Transverse colon (tissue), 4 donors: Measurements from ENCODE around the gene LILRB1. TPM values are rescaled to one million over a fixed set of nuclear protein-coding genes. Genes with fewer than 3 reads are reported as not detected.
A peak's percentile ranks its signal among the peaks of the same experiment; 100 is the strongest.
"Not testable (repeated sequence)": the region's sequence is repeated elsewhere in the genome, so short reads cannot be mapped to it uniquely, and the experiment has no call there.

Source experiments
- DNase-seq: peaks from one replicate; pipeline ENCODE4 v3.0.0-alpha.2; 2019
- H3K27ac ChIP-seq, 4 donors: fragments of 200-600 bp; sonication (generic); 2 replicates each; pipeline ENCODE4 v1.5.1; 2016 to 2018; ENCODE audit warnings: inconsistent platforms in 4 of 4
- H3K27me3 ChIP-seq: fragments of 200-600 bp; sonication (generic); 2 replicates; pipeline ENCODE4 v1.5.1; 2017; ENCODE audit warnings: inconsistent platforms
- H3K36me3 ChIP-seq, 4 donors: fragments of 200-600 bp; sonication (generic); 2 replicates each; pipeline ENCODE4 v1.5.1; 2017 to 2019; ENCODE audit warnings: inconsistent platforms in 4 of 4
- H3K4me1 ChIP-seq, 4 donors: fragments of 200-600 bp; sonication (generic); 2 replicates each; pipeline ENCODE4 v1.5.1; 2017 to 2020; ENCODE audit warnings: inconsistent platforms in 4 of 4
- H3K4me3 ChIP-seq, 4 donors: fragments of 200-600 bp; sonication (generic); 1 replicate in 1 of 4; 2 replicates in 3 of 4; pipeline versions ENCODE4 v1.5.1 to v1.6.1; 2017 to 2019; ENCODE audit warnings: inconsistent platforms in 4 of 4
- H3K9me3 ChIP-seq, 2 donors: fragments of 200-600 bp; sonication (generic); 2 replicates each; pipeline ENCODE4 v1.5.1; 2017 to 2019; ENCODE audit warnings: inconsistent platforms in 2 of 2
- CTCF ChIP-seq, 5 experiments: fragments of 200-600 bp in 3 of 5; fragments of 450-650 bp in 2 of 5; sonication (generic) in 3 of 5; IDR thresholded peaks; 1 replicate in 2 of 5; 2 replicates in 3 of 5; pipeline ENCODE4 v1.5.1; 2016 to 2017; ENCODE audit warnings: antibody characterized with exemption in 5 of 5, inconsistent platforms in 3 of 5, mild to moderate bottlenecking in 2 of 5, moderate library complexity in 1 of 5
- EP300 ChIP-seq: sonication (generic); formaldehyde crosslinking; IDR thresholded peaks from one replicate; pipeline ENCODE4 v1.6.1; 2017; ENCODE audit warnings: antibody characterized with exemption, low read depth
- POLR2A ChIP-seq: fragments of 450-650 bp; IDR thresholded peaks from one replicate; pipeline ENCODE4 v1.6.1; 2016; ENCODE audit warnings: antibody characterized with exemption, mild to moderate bottlenecking, moderate library complexity
- POLR2AphosphoS5 ChIP-seq, 3 donors: sonication (generic); formaldehyde crosslinking; IDR thresholded peaks; one replicate each; pipeline ENCODE4 v1.6.1; 2016; ENCODE audit warnings: antibody characterized with exemption in 3 of 3
- WGBS, 2 donors: methylation state at CpG; one replicate each; pipeline ENCODE4 v1.1.5; 2018; ENCODE audit warnings: low coverage in 1 of 2; 5-methylcytosine and 5-hydroxymethylcytosine counted together
- in situ Hi-C, 4 donors: fragments of 200-750 bp; cut with MboI; loops; one replicate each; pipeline versions ENCODE4 v1.15.0 to v1.15.1; 2017; ENCODE audit warnings: low sequenced_read_pairs in 3 of 4, low pct_ligation_motif_present in 1 of 4, low pct_unique_long_range_greater_than_20kb in 1 of 4
- intact Hi-C: fragments of 100-400 bp; cut with DNase I; formaldehyde crosslinking; loops from one replicate; pipeline ENCODE4 v1.15.1; 2023; ENCODE audit warnings: low total_unique reads
- total RNA-seq, 4 donors: library from RNA; depleted of rRNA; stranded (reverse); fragments of >200 nt; gene quantifications; one replicate each; pipeline ENCODE4 v1.1.0, GENCODE V29; 2016

The LILRB1 gene
- total RNA-seq, 4 donors from 2014 or later: 0.96 to 5.1 TPM; not detected in 2

- H3K36me3 ChIP-seq: no peaks in the 10 kb centered on the region
- no peak for DNase-seq
- in situ Hi-C loops (no loop called here), intact Hi-C loops (no loop called here)
- H3K27ac ChIP-seq: no peak overlapping the region
- H3K4me3 ChIP-seq: no peak overlapping the region
- no peaks in the 10 kb centered on the region for H3K9me3 ChIP-seq
- WGBS, 2 donors: 92 to 95% methylated on average over 11 to 18 of the region's 18 CpGs
- no peaks in the 10 kb centered on the region for H3K4me1 ChIP-seq
- H3K27me3 ChIP-seq: no peaks in the 10 kb centered on the region
- TF ChIP-seq CTCF (IDR thresholded peaks at IDR 0.05): no peak
These were observed 8.4 kb downstream of the LILRB1 start for GRCh38 chr19:54638683-54639082.

GRCh38 chr19:54642953-54643352 lies 12.7 kb downstream of the LILRB1 start:
- in situ Hi-C loops, H3K4me3 ChIP-seq, H3K27ac ChIP-seq, H3K9me3 ChIP-seq, DNase-seq, intact Hi-C loops, H3K4me1 ChIP-seq, H3K36me3 ChIP-seq, H3K27me3 ChIP-seq: not testable (repeated sequence)
- WGBS, 2 donors: 54% methylated on average over 5 of the region's 5 CpGs; no CpG with 5 or more reads in 1 of the 2 donors

- intact Hi-C loops, H3K4me3 ChIP-seq, H3K27me3 ChIP-seq, DNase-seq, H3K36me3 ChIP-seq, H3K4me1 ChIP-seq, H3K9me3 ChIP-seq, in situ Hi-C loops: not testable (repeated sequence)
- H3K27ac ChIP-seq: peak overlapping the region in 2 of 4 donors; percentile 25 to 37
- 75 to 77% methylated on average over 4 to 6 of the region's 6 CpGs for WGBS, 2 donors
These were observed 13.3 kb downstream of the LILRB1 start for GRCh38 chr19:54643583-54643982.

- intact Hi-C loops (no loop called here), in situ Hi-C loops (no loop called here)
- peak overlapping the region in 2 of 4 donors; percentile 25 to 37 for H3K27ac ChIP-seq
- no peaks in the 10 kb centered on the region for H3K4me1 ChIP-seq
- DNase-seq: peak; percentile 32
- no peak overlapping the region for H3K4me3 ChIP-seq
- no peaks in the 10 kb centered on the region for H3K27me3 ChIP-seq
- no peaks in the 10 kb centered on the region for H3K36me3 ChIP-seq
- WGBS, 2 donors: 70% methylated on average over 5 of the region's 5 CpGs; no CpG with 5 or more reads in 1 of the 2 donors
- no peaks in the 10 kb centered on the region for H3K9me3 ChIP-seq
- TF ChIP-seq POLR2AphosphoS5 (IDR thresholded peaks at IDR 0.05) (no peak), CTCF (IDR thresholded peaks at IDR 0.05) (no peak), EP300 (no peak), POLR2A (no peak)
These were observed 13.8 kb downstream of the LILRB1 start for GRCh38 chr19:54644056-54644455.

GRCh38 chr19:54646331-54646841 lies 16.1 kb downstream of the LILRB1 start:
- Histone ChIP-seq H3K4me1 (no peaks in the 10 kb centered on the region), H3K36me3 (no peaks in the 10 kb centered on the region), H3K27me3 (peaks cover 4% of the 10 kb centered on the region), H3K27ac (no peak overlapping the region), H3K4me3 (no peak overlapping the region), H3K9me3 (no peaks in the 10 kb centered on the region)
- in situ Hi-C loops: no loop called here
- TF ChIP-seq CTCF (IDR thresholded peaks at IDR 0.05) (no peak), POLR2AphosphoS5 (IDR thresholded peaks at IDR 0.05) (no peak), POLR2A (no peak), EP300 (no peak)
- intact Hi-C loops: no loop called here
- WGBS, 2 donors: 82 to 86% methylated on average over 5 to 19 of the region's 19 CpGs
- DNase-seq: no peak
